ENCODE data around the gene GTF2A1.

The GTF2A1 gene

DNA sequence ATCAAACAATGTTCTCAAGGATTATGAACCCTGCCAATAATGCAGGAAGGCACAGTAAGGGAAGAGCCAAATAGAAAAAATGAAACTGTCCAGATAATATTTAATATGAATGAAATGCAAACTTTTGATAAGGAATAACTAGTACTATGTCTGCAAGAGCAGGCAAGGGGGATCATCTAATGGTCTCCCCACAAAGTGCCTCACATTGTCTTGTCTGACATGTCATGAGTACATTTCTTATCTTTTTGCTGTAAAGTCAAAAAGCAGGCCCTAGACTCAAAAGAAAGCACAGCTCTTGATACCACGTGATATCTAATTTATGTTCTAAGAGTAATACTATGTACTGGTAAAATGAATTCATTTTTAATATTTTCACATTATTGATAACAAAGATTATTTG is 43.9 kb upstream of the GTF2A1 start:
- H3K27ac Mint-ChIP-seq = no peak overlapping the region
- H3K4me1 Mint-ChIP-seq = peaks cover 12% of the 10 kb centered on the region
- H3K36me3 Mint-ChIP-seq (ENCODE audit: low read depth) = peaks cover 18% of the 10 kb centered on the region
- TF ChIP-seq, protein P1, sequence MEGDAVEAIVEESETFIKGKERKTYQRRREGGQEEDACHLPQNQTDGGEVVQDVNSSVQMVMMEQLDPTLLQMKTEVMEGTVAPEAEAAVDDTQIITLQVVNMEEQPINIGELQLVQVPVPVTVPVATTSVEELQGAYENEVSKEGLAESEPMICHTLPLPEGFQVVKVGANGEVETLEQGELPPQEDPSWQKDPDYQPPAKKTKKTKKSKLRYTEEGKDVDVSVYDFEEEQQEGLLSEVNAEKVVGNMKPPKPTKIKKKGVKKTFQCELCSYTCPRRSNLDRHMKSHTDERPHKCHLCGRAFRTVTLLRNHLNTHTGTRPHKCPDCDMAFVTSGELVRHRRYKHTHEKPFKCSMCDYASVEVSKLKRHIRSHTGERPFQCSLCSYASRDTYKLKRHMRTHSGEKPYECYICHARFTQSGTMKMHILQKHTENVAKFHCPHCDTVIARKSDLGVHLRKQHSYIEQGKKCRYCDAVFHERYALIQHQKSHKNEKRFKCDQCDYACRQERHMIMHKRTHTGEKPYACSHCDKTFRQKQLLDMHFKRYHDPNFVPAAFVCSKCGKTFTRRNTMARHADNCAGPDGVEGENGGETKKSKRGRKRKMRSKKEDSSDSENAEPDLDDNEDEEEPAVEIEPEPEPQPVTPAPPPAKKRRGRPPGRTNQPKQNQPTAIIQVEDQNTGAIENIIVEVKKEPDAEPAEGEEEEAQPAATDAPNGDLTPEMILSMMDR (IDR thresholded peaks at IDR 0.05; ENCODE audit: unreplicated experiment in 3 of 3) = no peak
- H3K27me3 Mint-ChIP-seq (ENCODE audit: low read depth) = peaks cover 4% of the 10 kb centered on the region
- no peak overlapping the region for H3K4me3 Mint-ChIP-seq
- H3K9me3 Mint-ChIP-seq = no peaks in the 10 kb centered on the region

DNA sequence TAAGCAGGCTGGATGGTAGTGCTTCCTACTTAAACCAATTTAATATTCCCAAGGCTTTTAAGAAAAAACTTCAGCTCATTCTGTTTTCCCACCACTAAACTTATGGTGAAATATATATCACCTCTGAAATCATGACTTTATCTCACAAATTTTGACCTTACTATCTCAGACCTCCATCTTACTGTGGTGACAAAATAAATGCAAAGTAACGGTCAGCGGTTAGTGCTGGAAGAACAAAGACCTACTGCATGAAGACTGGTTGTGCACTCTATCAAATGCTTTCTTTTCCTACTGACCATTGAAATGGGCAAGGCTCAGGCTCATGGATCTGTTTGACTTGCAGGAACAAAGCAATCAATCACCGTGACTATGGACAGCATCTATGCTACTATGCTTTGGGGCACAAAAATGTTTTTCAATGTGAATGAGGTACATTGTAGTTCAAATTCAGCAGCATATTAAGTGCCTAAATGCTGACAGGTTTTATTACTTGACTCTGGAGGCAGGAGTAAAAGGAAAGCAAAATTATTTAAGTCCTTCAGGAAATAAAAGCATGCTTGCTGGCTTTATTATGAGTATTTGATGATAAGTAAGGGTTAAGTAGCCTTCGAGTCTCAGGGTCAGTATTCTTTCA is 43.1 kb upstream of the GTF2A1 start:
- peak overlapping the region in 1 of 3 experiments; percentile 1 for H3K27ac Mint-ChIP-seq
- TF ChIP-seq, protein P1 (IDR thresholded peaks at IDR 0.05; ENCODE audit: unreplicated experiment in 3 of 3) = no peak
- no peak overlapping the region for H3K4me3 Mint-ChIP-seq
- H3K36me3 Mint-ChIP-seq (ENCODE audit: low read depth) = peaks cover 19% of the 10 kb centered on the region
- no peaks in the 10 kb centered on the region for H3K9me3 Mint-ChIP-seq
- H3K27me3 Mint-ChIP-seq (ENCODE audit: low read depth) = no peaks in the 10 kb centered on the region
- H3K4me1 Mint-ChIP-seq = peaks cover 6% of the 10 kb centered on the region

DNA sequence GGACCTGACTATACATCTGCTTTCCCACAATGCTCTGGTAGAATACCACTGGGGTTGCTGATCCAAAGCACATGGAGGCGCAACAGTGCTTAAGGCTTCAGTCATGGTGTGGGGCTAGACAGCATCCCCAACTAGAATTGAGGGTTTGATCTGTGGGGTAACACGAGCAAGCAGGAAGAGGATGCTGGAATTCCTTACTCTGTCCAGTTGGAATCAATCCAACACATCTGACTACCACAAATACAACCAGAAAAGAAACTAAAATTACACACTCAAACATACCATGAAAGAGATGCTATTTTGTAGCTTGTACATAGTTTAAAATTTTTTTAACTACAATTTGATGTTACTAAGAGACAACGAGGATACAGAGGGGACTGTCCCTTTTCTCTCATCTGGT is 40.4 kb upstream of the GTF2A1 start:
- no peak overlapping the region for H3K4me3 Mint-ChIP-seq

DNA sequence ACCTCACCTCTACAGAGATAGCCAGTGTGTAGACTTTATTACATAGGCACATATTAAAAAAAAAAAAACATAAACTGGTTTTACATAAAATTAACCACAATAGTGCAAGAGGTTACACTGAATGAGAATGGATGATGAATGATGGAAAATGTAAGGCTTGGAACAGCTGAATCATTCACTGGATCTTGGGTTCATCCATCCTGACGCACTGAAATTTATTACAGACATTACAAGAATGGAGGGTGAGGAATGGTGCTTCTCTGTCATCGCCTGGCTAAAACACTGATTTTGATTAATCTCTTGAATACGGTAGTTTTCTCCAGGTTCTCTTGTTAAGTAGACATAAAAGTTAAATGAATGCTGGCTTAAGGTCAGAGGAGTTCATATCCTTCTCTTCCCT is 40.0 kb upstream of the GTF2A1 start:
- peaks cover 6% of the 10 kb centered on the region for H3K4me1 Mint-ChIP-seq
- TF ChIP-seq, protein P1 (IDR thresholded peaks at IDR 0.05; ENCODE audit: unreplicated experiment in 3 of 3) = no peak
- H3K4me3 Mint-ChIP-seq = no peak overlapping the region

More for the DNA sequence above, 40.4 kb upstream of the GTF2A1 start:
- Mint-ChIP-seq H3K36me3 (ENCODE audit: low read depth) (peaks cover 15% of the 10 kb centered on the region), H3K9me3 (no peaks in the 10 kb centered on the region), H3K27me3 (ENCODE audit: low read depth) (no peaks in the 10 kb centered on the region), H3K27ac (no peak overlapping the region), H3K4me1 (peaks cover 6% of the 10 kb centered on the region)
- TF ChIP-seq, protein P1 (IDR thresholded peaks at IDR 0.05; ENCODE audit: unreplicated experiment in 3 of 3) = no peak

DNA sequence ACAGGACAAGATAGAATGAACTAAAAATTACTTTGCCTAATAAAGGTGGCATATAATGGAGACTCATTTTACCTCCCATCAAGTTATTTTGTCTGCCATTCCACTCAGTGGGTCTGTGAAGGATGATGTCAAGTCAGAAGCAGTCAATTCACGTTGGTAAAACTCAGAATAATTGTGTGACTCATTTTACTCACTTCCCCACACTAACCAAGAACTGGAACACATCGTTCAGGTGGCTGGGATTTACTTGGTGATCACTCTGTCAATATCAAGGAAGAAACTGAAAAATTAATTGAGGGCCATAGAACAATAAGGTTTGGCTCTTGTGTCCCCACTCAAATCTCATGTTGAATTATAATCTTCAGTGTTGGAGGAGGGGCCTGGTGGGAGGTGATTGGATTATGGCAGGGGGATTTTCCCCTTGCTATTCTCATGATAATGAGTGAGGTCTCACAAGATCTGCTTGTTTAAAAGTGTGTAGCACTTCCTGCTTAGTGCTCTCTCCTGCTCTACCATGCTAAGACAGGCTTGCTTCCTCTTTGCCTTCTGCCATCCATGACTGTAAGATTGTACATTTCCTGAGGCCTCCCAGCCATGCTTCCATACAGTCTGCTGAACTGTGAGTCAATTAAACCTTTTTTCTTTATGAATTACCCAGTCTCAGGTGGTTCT is 35.7 kb upstream of the GTF2A1 start:
- TF ChIP-seq, protein P1 (IDR thresholded peaks at IDR 0.05; ENCODE audit: unreplicated experiment in 3 of 3) = no peak
- no peak overlapping the region for H3K27ac Mint-ChIP-seq
- peaks cover 6% of the 10 kb centered on the region for H3K4me1 Mint-ChIP-seq
- peaks cover 11% of the 10 kb centered on the region for H3K36me3 Mint-ChIP-seq (ENCODE audit: low read depth)
- H3K9me3 Mint-ChIP-seq = no peaks in the 10 kb centered on the region
- no peaks in the 10 kb centered on the region for H3K27me3 Mint-ChIP-seq (ENCODE audit: low read depth)
- H3K4me3 Mint-ChIP-seq = no peak overlapping the region

More for the DNA sequence above, 40.0 kb upstream of the GTF2A1 start:
- no peaks in the 10 kb centered on the region for H3K9me3 Mint-ChIP-seq
- H3K27me3 Mint-ChIP-seq (ENCODE audit: low read depth) = no peaks in the 10 kb centered on the region
- H3K27ac Mint-ChIP-seq = no peak overlapping the region
- H3K36me3 Mint-ChIP-seq (ENCODE audit: low read depth) = peaks cover 15% of the 10 kb centered on the region

DNA sequence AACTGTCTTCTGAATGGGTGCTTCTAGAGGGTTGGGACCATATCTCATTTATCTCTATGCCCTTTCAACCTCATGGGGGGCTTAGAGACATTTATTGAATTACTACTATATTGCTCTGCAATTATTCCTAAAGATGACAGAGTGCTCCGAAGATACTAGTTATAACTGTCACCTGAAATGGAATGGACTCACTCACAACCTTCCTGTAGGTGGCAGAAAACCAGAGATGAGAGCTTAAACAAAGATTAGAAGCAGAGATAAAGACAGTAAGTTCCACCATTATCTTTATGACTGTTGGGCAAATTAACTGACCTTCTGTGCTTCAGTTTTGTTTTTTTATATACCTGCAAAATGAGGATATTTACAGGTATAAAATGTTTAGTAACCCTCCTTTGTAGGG is 31.5 kb upstream of the GTF2A1 start:
- Mint-ChIP-seq H3K27me3 (ENCODE audit: low read depth) (no peaks in the 10 kb centered on the region), H3K9me3 (no peaks in the 10 kb centered on the region), H3K36me3 (ENCODE audit: low read depth) (peaks cover 3% of the 10 kb centered on the region), H3K27ac (no peak overlapping the region), H3K4me1 (no peaks in the 10 kb centered on the region), H3K4me3 (no peak overlapping the region)
- TF ChIP-seq, protein P1 (IDR thresholded peaks at IDR 0.05; ENCODE audit: unreplicated experiment in 3 of 3) = no peak

Data from nephron (organoid).